OCI-LY1 (cell line): Measurements from ENCODE around the gene MBD6.

Experiments
- CTCF ChIP-seq: fragments of 200-600 bp; sonication (generic), shearing (Covaris generic); IDR thresholded peaks from 2 replicates; pipeline ENCODE4 v1.5.1; 2017; ENCODE audit warnings: mild to moderate bottlenecking, antibody characterized with exemption, low read length, moderate library complexity, mixed read lengths
- EZH2 ChIP-seq: fragments of 200-600 bp; sonication (generic), shearing (Covaris generic); IDR thresholded peaks from 2 replicates; pipeline ENCODE4 v1.8.0; 2017; ENCODE audit warnings: borderline replicate concordance, mixed run types, mild to moderate bottlenecking, antibody characterized with exemption, low read length, moderate library complexity, mixed read lengths

GRCh38 chr12:57476993-57477709, 45.5 kb upstream of the MBD6 start:
- no peak for TF ChIP-seq CTCF
- TF ChIP-seq EZH2: no peak
